Head of caudate nucleus (tissue), 42 donors: ENCODE results near the gene TSPO2.
A peak's percentile ranks its signal among the peaks of the same experiment; 100 is the strongest.
"Not testable (repeated sequence)": the region's sequence is repeated elsewhere in the genome, so short reads cannot be mapped to it uniquely, and the experiment has no call there.

Source experiments
- DNase-seq, 42 donors: peaks; one replicate each; pipeline versions ENCODE4 v3.0.0 to v3.0.0-alpha.2; 2020 to 2021; ENCODE audit warnings: mixed read lengths in 7 of 42
- intact Hi-C: fragments of 100-400 bp; cut with DNase I; formaldehyde crosslinking; loops from one replicate; pipeline ENCODE4 v1.15.0; 2022

The TSPO2 gene, protein sequence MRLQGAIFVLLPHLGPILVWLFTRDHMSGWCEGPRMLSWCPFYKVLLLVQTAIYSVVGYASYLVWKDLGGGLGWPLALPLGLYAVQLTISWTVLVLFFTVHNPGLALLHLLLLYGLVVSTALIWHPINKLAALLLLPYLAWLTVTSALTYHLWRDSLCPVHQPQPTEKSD

DNA sequence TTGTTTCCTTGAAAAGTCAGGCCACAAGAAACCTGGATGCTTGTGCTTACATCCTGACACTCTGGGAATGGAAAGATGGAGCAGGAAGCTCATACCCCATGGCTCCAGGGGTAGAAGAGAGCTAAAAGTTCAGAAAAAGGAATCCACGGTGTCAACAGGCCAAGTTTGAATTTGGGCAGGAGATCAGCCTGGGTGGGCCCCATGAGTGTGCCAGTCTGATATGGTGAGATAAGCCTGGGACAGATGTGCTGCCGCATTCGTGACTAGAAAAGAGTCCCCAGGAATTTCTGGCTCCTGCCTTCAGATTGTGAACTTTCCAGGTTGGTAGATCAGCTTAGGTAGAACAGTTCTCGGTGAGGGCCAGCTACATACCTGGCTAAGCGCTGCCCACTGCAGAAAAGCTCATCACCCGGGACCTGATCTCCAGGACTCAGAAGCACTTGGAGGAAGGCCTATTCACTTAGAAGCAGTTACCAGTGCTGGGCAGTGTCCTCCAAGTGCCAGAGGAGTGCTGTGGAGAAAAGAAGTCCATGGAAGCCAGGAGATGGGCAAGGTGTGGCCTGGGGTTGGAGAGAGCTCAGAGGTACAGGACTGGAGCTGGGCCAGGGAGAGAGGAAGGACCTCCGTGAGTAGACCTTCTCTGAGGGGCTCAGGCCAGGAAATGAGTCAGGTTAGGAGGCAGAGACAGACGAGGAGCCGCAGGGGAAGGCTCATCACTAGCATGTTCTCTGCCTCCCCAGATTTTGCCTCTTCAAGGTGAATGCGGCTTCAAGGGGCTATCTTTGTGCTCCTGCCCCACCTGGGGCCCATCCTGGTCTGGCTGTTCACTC lies at the start of gene TSPO2:
Gene TSPO2, plus strand, starts transcription at position 242 of the 830 bp plus-strand sequence. Its CDS starts 519 bp downstream, at position 761.
- no peak for DNase-seq
- intact Hi-C loops: no loop called here

DNA sequence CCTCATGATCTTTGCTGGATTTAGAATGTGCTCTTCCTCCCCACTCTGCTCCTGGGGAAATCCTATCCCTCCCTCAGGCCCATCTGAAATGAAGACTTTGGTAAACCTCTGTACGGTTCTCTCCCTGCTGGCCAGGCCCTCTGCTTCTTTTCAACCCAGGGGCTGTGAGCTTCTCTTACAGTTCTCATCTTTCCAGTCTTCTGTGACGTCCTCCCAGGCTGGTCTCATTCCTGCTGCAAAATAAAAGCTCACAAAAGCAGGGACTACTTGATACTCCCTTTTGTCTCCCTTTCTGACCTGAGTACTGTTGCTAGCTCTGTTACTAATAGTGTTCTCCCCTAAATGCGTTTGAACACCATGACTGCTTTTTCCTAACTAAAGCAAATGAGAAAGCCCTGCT lies 49.5 kb upstream of the TSPO2 start:
- intact Hi-C loops: no loop called here
- no peak for DNase-seq

DNA sequence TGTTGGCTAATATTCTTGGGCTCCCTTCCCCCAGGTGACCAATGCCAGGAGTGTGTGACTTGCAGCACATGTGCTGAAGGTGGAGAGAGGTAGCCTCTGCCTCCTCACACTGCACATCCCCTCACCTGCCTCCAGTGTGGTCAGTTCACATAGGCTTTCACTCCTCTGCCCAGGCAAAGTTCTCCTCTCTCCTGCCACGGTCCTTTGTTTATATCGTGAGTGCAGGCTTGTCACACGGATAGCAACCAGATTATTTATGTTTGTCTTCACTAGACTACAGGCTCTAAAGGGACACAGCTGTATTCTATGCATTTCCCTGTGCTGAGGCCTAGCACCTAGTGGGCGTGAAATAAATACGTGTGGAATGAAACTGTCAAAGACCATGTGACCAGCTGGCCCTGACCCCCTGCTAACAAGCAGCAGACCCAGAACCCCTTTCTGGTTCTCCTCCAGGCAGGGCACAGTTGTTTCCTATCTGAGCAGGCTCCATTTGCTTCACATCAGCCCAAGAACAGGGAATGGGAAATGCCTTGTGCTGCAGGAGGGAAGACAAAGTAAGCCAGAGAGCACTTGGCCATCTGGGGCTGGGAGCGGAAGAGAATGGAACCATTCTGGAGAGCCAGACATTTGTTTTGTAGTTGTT lies 45.6 kb upstream of the TSPO2 start:
- DNase-seq: peak in 1 of 42 donors; percentile 8
- intact Hi-C loops: no loop called here

DNA sequence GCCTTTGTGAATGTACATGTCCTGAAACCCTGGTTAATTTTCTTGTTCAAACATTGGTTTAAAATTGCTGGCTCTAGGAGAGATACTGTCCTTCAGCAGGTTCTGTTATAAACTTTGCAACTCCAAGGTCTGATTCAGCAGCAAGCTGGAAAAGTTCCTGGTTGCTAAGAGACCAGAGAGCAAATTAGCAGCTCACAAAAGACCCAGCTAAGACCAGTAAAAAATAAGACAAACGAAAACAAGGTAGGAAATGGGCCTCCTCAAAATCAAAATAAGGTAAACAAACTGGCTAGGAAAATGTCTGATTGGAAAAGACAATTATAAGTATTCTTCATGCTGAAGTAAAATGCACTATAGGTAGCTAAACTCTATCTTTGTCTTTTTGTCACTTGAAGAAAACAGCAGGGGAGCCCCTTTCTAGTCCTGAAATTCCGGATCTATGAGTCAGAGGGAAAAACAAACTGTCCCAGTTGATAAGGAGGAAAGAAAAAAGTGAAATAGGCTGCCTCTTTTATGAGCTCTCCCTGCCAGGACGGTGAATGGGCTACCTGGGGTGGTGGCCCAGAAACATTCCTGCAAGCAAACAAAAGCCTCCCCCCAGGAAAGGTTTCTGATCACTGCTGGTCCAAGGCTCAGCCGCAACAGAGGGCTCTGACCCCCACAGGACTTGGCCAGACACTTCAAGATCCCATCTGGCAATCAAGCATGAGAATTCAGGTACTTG lies 44.9 kb upstream of the TSPO2 start:
- intact Hi-C loops: no loop called here
- peak in 2 of 42 donors; percentile 8 to 12 for DNase-seq

DNA sequence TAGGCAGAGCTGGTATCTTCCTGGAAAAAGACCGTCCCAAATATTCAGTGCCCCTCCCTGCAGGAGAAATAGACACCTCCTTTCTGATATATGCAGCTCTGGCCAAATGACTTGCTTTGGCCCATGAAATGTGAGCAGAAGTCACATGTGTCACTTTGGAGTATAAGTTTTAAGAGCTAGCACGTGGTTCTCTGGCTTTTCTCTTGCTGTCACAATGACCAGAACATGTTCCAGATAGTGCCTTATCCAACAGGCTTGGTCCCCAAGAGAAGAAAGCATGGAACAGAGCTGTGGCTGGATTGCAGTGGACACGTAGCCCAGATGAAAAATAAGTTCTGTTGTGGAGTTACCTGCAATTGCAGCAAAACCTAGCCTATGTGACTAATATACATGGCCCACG lies 43.6 kb upstream of the TSPO2 start:
- DNase-seq: no peak
- intact Hi-C loops: no loop called here

DNA sequence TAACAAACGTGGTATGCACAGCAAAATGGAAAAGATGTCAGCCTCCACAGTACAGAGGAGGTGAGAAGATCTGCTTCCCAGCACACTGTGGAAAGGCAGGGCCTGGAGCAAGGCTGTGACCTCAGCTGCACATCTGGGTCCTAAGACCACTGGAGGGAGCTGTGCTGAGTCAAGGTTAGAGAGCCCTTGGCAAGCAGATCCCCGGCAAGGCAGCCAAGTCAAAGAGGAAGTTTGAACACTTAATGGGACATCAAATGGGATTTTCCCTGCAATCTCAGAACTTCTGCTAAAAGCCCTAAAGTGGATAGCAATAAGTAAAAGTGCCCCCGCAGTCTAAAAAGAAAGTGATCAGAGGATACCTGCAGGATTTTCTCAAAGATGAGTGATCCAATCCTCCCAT lies 42.7 kb upstream of the TSPO2 start:
- intact Hi-C loops: no loop called here
- DNase-seq: peak in 24 of 42 donors; percentile 3 to 52 (median 16)

DNA sequence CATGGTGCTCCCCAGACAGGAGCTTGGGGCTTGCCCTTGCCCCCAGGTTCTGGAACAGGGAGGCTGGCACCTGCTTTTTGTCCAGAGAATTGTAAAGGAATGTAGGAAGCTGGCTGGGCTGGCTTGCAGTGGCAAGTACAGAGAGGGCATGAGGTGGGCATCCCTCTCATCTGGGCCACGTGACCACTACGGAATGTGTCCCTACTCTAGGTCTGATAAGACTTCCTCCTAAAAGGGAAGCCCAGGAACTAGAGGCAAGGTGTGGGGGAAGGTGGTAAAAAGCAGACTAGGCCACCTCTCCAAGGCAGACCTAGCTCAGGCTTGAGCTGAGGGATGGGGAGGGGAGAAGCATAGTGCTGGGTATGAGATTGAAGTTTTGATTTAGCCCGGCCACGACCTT lies 42.0 kb upstream of the TSPO2 start:
- intact Hi-C loops: no loop called here
- no peak for DNase-seq

DNA sequence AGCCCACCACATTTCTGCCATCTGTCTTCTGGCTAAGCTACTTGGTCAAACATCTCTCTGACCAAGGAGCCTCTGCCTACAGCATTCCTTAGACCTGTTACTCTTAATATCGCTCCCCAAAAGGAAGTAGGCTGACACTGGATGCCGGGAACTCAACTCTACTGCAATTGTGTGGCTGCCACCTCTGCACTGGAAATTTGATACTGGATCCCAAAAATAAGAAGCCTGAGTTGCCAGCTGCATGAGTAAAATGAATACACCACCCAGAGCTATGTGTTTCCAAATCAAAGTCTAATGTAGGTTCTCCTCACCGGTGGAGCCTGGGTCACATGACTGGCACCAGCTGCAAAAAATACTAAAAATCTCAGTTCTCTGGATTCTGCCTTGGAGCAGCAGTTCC lies 40.1 kb upstream of the TSPO2 start:
- DNase-seq: no peak
- intact Hi-C loops: no loop called here

DNA sequence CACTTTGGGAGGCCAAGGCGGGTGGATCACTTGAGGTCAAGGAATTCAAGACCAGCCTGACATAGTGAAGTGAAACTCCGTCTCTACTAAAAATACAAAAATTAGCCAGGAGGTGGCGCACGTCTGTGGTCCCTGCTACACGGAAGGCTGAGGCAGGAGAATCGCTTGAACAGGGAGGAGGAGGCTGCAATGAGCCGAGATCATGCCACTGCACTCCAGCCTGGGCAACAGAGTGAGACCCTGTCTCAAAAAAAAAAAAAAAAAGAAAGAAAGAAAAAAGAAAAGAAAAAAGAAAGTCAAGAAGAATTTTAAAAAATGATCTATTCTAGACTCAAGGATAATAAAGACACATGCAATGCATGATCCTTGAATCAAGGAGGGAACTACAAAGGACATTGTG lies 36.0 kb upstream of the TSPO2 start:
- intact Hi-C loops: not testable (repeated sequence)
- peak in 27 of 42 donors; percentile 6 to 65 (median 26) for DNase-seq

DNA sequence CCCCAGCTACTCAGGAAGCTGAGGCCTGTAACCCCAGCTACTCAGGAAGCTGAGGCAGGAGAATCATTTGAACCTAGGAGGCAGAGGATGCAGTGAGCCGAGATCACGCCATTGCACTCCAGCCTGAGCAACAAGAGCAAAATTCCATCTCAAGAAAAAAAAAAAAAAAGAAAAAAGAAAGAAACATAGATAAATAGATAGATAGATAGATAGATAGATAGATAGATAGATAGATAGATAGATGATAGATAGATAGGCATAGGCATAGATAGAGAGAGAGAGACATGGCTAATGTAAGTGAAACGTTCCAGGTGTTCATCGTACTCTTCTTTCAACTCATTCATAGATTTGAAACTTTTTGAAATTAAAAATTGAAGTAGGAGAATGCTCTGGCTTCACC lies 35.3 kb upstream of the TSPO2 start:
- DNase-seq, intact Hi-C loops: not testable (repeated sequence)

DNA sequence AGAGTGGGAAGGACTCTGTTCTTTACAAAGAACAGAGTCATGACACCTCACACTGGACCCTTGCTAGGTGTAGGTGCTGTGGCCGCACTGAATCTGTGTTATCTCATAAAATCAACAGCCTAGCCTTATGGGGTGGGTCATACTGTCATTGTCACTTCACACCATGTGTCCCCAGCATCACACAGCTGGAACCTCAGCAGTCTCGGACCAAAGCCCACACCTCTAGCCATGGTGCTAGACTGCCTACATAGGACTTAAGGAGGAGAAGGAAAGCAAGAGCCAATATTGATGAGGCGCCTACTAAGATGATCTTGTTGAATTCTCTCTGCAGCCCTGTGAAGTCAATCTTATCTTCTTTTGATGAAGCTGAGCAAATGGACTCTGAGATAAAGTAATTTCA lies 34.3 kb upstream of the TSPO2 start:
- intact Hi-C loops: no loop called here
- DNase-seq: no peak

DNA sequence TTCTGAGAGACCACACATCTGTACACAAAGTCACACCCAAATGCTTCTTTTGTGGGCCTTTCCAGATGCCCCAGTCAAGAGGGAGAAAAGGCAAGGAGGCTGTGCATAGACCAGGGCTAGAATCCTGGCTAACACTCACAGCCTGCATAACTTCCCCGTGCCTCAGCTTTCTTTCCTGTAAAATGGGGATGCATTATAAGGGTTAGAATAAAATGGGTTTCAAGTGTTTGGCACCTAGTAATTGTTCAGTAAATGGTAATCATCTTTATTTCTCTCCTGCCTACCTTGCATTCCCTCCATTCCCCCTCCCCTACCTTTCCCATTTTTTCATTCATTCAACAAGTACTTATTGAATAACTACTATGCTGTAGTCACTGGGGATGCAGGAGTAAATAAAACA lies 32.6 kb upstream of the TSPO2 start:
- intact Hi-C loops: no loop called here

DNA sequence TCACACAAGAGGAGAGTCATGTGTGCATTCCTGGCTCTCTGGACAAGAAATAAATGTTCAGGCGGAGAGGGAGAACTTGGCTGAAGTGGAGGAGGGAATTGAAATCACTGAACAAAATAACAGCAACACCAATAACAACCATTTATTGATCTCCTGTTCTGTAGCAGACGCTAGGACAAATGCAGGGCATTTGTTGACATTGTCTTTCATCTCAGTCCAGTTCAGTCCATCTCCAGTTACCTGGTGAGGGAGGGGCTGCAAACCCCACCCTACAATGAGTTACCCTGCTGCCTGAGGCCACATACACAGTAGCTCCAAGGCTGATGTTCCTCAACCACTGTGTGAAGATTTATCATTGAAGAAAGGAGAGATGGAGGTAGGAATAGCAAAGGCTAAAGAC lies 30.6 kb upstream of the TSPO2 start:
- intact Hi-C loops: no loop called here
- no peak for DNase-seq

More for the DNA sequence above, 32.6 kb upstream of the TSPO2 start:
- DNase-seq: no peak

DNA sequence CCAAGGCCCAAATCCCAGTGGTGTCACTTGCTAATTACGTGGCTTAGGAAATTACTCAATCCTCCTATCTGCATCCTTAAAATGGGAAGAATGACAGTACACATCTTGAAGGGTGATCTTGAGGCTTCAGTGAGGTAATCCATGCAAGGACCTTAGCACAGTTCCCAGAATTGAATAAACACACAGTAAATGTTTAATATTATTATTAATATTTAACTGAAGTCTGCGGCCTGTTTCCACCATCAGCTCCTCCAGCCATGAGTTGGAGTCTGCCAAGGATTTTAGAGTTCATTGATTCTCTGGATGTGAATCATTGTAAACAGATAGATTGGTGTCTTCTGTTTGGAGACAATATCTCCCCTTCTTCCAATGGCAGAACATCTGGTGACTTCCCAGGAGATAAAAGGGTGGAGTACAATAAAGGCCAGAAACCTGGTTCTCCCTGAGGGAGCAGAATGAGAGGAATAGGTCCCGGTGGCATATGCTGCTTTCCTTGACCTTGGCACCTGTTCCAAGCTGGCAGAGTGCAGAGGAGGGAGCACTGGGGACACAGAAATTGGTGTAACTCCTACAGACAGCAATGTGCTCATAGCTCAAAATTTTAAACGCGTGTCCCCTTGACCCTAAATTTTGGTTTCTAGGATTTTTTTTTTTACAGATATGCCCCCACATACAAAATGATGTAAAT lies 28.7 kb upstream of the TSPO2 start:
- intact Hi-C loops: no loop called here
- DNase-seq: no peak

DNA sequence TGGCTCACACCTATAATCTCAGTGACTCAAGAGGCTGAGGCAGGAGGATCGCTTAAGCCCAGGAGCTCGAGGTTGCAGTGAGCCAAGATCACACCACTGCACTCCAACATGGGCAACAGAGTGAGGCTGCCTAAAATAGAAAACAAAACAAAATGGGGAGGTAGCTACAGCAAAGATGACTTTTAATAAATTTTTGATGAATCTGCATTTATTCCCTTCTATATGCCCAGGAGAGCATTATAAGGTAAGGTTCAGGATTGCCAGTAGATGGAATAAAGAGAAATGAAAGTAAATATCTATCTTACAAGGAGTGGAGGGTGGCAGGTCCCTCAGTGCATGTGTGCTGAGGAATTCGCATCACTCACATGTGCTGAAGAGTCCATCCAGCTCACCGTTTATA lies 27.5 kb upstream of the TSPO2 start:
- intact Hi-C loops: no loop called here

DNA sequence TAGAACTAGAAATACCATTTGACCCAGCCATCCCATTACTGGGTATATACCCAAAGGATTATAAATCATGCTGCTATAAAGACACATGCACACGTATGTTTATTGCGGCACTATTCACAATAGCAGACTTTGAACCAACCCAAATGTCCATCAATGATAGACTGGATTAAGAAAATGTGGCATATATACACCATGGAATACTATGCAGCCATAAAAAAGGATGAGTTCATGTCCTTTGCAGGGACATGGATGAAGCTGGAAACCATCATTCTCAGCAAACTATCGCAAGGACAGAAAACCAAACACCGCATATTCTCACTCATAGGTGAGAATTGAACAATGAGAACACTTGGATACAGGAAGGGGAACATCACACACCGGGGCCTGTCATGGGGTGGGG lies 26.4 kb upstream of the TSPO2 start:
- intact Hi-C loops, DNase-seq: not testable (repeated sequence)

More for the DNA sequence above, 27.5 kb upstream of the TSPO2 start:
- DNase-seq: no peak

DNA sequence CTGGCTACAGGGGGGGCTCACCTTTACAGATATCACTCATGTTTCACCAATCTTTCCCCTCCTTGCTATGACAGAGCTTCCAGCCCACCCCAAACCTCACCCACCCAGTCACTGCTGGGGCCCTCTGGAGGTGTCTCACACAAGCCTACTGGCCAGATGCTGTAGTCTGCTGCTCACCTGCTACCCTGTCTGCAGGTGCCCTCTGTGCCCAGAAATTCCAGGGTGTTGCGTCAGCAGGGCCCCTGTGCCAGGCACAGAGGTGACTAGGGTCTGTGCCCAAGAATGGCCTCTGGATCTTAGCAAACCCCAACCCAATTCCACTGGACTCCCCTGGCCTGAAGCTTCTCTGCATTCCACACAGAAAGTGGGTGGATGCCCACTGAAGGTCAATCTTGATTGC lies 24.6 kb upstream of the TSPO2 start:
- intact Hi-C loops: no loop called here
- no peak for DNase-seq

DNA sequence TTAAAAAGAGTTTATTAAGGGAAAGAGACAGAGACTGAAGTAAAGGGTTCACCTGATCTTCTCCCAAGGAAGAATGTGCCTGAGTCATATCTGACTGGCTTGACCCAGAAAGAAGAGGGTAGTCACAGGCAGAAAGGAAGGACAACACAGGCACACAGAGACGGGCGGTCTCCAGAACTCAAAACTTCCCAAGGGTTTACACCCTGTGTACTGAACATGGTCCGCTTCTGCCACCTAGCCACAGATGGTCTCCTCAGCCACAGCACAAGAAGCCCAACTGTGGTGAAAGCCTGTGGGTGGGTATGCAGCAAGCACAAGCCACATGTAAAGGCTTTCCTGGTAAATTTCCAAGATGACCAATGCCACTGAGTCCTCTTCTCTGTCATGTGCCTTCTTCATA lies 20.4 kb upstream of the TSPO2 start:
- intact Hi-C loops: no loop called here
- peak in 11 of 42 donors; percentile 4 to 40 (median 28) for DNase-seq

DNA sequence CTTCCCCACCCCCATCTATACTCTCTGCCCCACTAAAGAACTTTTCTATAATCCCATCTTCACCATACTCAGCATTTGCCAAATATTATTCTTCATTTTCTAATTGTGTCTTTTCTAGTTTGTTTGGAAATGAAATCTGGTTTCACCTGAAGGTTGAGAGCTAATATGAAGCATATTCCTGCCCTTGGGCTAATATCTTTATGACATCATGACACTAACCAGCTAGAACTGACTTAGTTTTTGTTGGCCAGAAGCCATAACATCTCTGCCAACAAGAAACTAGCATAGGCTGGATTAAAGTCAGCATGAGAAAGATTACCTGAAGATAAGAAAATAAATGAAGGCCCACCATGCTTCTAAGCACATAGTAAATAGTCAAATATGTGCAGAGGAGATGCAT lies 20.0 kb upstream of the TSPO2 start:
- no peak for DNase-seq
- intact Hi-C loops: no loop called here
